ENCODE results near the gene GJC2.
"Not testable (repeated sequence)": the region's sequence is repeated elsewhere in the genome, so short reads cannot be mapped to it uniquely, and the experiment has no call there.

GJC2 gene

GRCh38 chr1:228172591-228173527, 23.1 kb downstream of the GJC2 start:
- H3K4me3 Mint-ChIP-seq, result no peak overlapping the region
- peaks cover 4% of the 10 kb centered on the region for H3K4me1 Mint-ChIP-seq
- no peaks in the 10 kb centered on the region for H3K9me3 Mint-ChIP-seq
- no peak for DNase-seq
- peak overlapping the region; percentile 37 for H3K27ac Mint-ChIP-seq
- CTCF ChIA-PET, result no interaction called here
- peaks cover 3% of the 10 kb centered on the region for H3K36me3 Mint-ChIP-seq
- no peaks in the 10 kb centered on the region for H3K27me3 Mint-ChIP-seq

GRCh38 chr1:228173528-228174481, 24.1 kb downstream of the GJC2 start:
- H3K36me3 Mint-ChIP-seq, H3K9me3 Mint-ChIP-seq, H3K27ac Mint-ChIP-seq, H3K4me3 Mint-ChIP-seq, H3K27me3 Mint-ChIP-seq, H3K4me1 Mint-ChIP-seq: not testable (repeated sequence)
- CTCF ChIA-PET, result interaction anchor here (0.9 kb wide), 1 partner anchor 9 kb away, joined by 3 read pairs; no protein-coding TSS in a partner anchor
- DNase-seq, result peak; percentile 50

GRCh38 chr1:228174482-228175315, 25.0 kb downstream of the GJC2 start:
- no peak overlapping the region for H3K27ac Mint-ChIP-seq
- CTCF ChIA-PET, result interaction anchor here (0.9 kb wide), 1 partner anchor 9 kb away, joined by 3 read pairs; no protein-coding TSS in a partner anchor
- no peaks in the 10 kb centered on the region for H3K27me3 Mint-ChIP-seq
- no peak overlapping the region for H3K4me3 Mint-ChIP-seq
- H3K9me3 Mint-ChIP-seq, result no peaks in the 10 kb centered on the region
- peaks cover 4% of the 10 kb centered on the region for H3K4me1 Mint-ChIP-seq
- no peaks in the 10 kb centered on the region for H3K36me3 Mint-ChIP-seq
- peak; percentile 53 for DNase-seq

GRCh38 chr1:228175316-228176023, 25.7 kb downstream of the GJC2 start:
- no peaks in the 10 kb centered on the region for H3K9me3 Mint-ChIP-seq

GRCh38 chr1:228176024-228176395, 26.3 kb downstream of the GJC2 start:
- DNase-seq, result no peak
- Mint-ChIP-seq H3K9me3 (no peaks in the 10 kb centered on the region), H3K4me3 (no peak overlapping the region), H3K27me3 (no peaks in the 10 kb centered on the region), H3K4me1 (peaks cover 4% of the 10 kb centered on the region), H3K27ac (peak overlapping the region; percentile 37), H3K36me3 (no peaks in the 10 kb centered on the region)
- CTCF ChIA-PET, result no interaction called here

More at GRCh38 chr1:228175316-228176023, 25.7 kb downstream of the GJC2 start:
- CTCF ChIA-PET, result no interaction called here
- Mint-ChIP-seq H3K36me3 (no peaks in the 10 kb centered on the region), H3K4me3 (no peak overlapping the region), H3K27me3 (no peaks in the 10 kb centered on the region), H3K4me1 (peaks cover 4% of the 10 kb centered on the region), H3K27ac (peak overlapping the region; percentile 37)
- DNase-seq, result no peak

- CTCF ChIA-PET, result interaction anchor here (1.0 kb wide), 1 partner anchor 46 kb away, joined by 3 read pairs; no protein-coding TSS in a partner anchor
- no peak for DNase-seq
- no peak overlapping the region for H3K4me3 Mint-ChIP-seq
- H3K27me3 Mint-ChIP-seq, result no peaks in the 10 kb centered on the region
- H3K4me1 Mint-ChIP-seq, result peaks cover 4% of the 10 kb centered on the region
- H3K27ac Mint-ChIP-seq, result no peak overlapping the region
- H3K9me3 Mint-ChIP-seq, result no peaks in the 10 kb centered on the region
- no peaks in the 10 kb centered on the region for H3K36me3 Mint-ChIP-seq
These were observed 26.9 kb downstream of the GJC2 start for GRCh38 chr1:228176461-228177182.

GRCh38 chr1:228177183-228177475, 27.4 kb downstream of the GJC2 start:
- CTCF ChIA-PET, result interaction anchor here (0.6 to 1.4 kb wide), 3 partner anchors 12 to 63 kb away, joined by 3 read pairs; no protein-coding TSS in a partner anchor
- H3K36me3 Mint-ChIP-seq, result no peaks in the 10 kb centered on the region
- no peak for DNase-seq
- H3K4me3 Mint-ChIP-seq, result no peak overlapping the region
- H3K9me3 Mint-ChIP-seq, result no peaks in the 10 kb centered on the region
- no peaks in the 10 kb centered on the region for H3K27me3 Mint-ChIP-seq
- no peak overlapping the region for H3K27ac Mint-ChIP-seq
- peaks cover 3% of the 10 kb centered on the region for H3K4me1 Mint-ChIP-seq

GRCh38 chr1:228177721-228178710, 28.3 kb downstream of the GJC2 start:
- no peak overlapping the region for H3K4me3 Mint-ChIP-seq
- no peak for DNase-seq
- no peaks in the 10 kb centered on the region for H3K27me3 Mint-ChIP-seq
- no peaks in the 10 kb centered on the region for H3K36me3 Mint-ChIP-seq
- H3K27ac Mint-ChIP-seq, result no peak overlapping the region
- CTCF ChIA-PET, result interaction anchor here (0.6 to 1.4 kb wide), 2 partner anchors 13 to 64 kb away, joined by 3 read pairs; no protein-coding TSS in a partner anchor
- H3K9me3 Mint-ChIP-seq, result no peaks in the 10 kb centered on the region
- H3K4me1 Mint-ChIP-seq, result no peaks in the 10 kb centered on the region

GRCh38 chr1:228178737-228179684, 29.3 kb downstream of the GJC2 start:
- CTCF ChIA-PET, result interaction anchor here (1.4 kb wide), 1 partner anchor 14 kb away, joined by 3 read pairs; no protein-coding TSS in a partner anchor
- H3K9me3 Mint-ChIP-seq, result no peaks in the 10 kb centered on the region
- no peak overlapping the region for H3K27ac Mint-ChIP-seq
- no peak overlapping the region for H3K4me3 Mint-ChIP-seq
- H3K4me1 Mint-ChIP-seq, result no peaks in the 10 kb centered on the region
- H3K27me3 Mint-ChIP-seq, result no peaks in the 10 kb centered on the region
- no peaks in the 10 kb centered on the region for H3K36me3 Mint-ChIP-seq
- no peak for DNase-seq

- no peak overlapping the region for H3K27ac Mint-ChIP-seq
- H3K9me3 Mint-ChIP-seq, result no peaks in the 10 kb centered on the region
- peaks cover 2% of the 10 kb centered on the region for H3K4me1 Mint-ChIP-seq
- H3K27me3 Mint-ChIP-seq, result no peaks in the 10 kb centered on the region
- H3K4me3 Mint-ChIP-seq, result no peak overlapping the region
- CTCF ChIA-PET, result interaction anchor here (0.6 to 1.0 kb wide), 3 partner anchors 51 to 450 kb away, joined by 3 read pairs; no protein-coding TSS in a partner anchor
- DNase-seq, result no peak
- no peaks in the 10 kb centered on the region for H3K36me3 Mint-ChIP-seq
These were observed 30.7 kb downstream of the GJC2 start for GRCh38 chr1:228180271-228180958.

All from activated naive CD4-positive, alpha-beta T cell treated with anti-CD3 and anti-CD28 coated beads, Interleukin-2, amount 10 ng/mL, durations not matched to agents 7 days and 5 days (primary cell).